GM18870 (cell line): ENCODE results near the gene MLXIPL.
"Not testable (repeated sequence)": the region's sequence is repeated elsewhere in the genome, so short reads cannot be mapped to it uniquely, and the experiment has no call there.

Source experiments
- ATAC-seq: cut with Tn5 transposase; IDR thresholded peaks from one replicate; pipeline ENCODE4 v1.9.1; 2021; ENCODE audit warnings: moderate library complexity; ENCODE audit not compliant: unreplicated experiment

MLXIPL gene

GRCh38 chr7:73582664-73583202, 41.6 kb downstream of the MLXIPL start:
- no peak for ATAC-seq

GRCh38 chr7:73581006-73581405, 43.3 kb downstream of the MLXIPL start:
- not testable (repeated sequence) for ATAC-seq

GRCh38 chr7:73578342-73579128, 45.8 kb downstream of the MLXIPL start, which contains the start of gene TBL2:
TSS of gene TBL2 (minus strand) at chr7:73578579. CDS start at chr7:73578549, 30 bp downstream.
- ATAC-seq = peak; percentile 79

GRCh38 chr7:73577627-73578341, 46.5 kb downstream of the MLXIPL start:
- ATAC-seq = peak; percentile 5

GRCh38 chr7:73573791-73574190, 50.5 kb downstream of the MLXIPL start:
- ATAC-seq = no peak

GRCh38 chr7:73573276-73573675, 51.0 kb downstream of the MLXIPL start:
- ATAC-seq = no peak

GRCh38 chr7:73572767-73573186, 51.5 kb downstream of the MLXIPL start:
- no peak for ATAC-seq

GRCh38 chr7:73570977-73571376, 53.3 kb downstream of the MLXIPL start:
- ATAC-seq = no peak

GRCh38 chr7:73570521-73570920, 53.8 kb downstream of the MLXIPL start:
- no peak for ATAC-seq

- no peak for ATAC-seq
Measured at GRCh38 chr7:73569042-73569608, 55.2 kb downstream of the MLXIPL start.

GRCh38 chr7:73567846-73568685, 56.3 kb downstream of the MLXIPL start:
- ATAC-seq = no peak

GRCh38 chr7:73567140-73567539, 57.2 kb downstream of the MLXIPL start:
- no peak for ATAC-seq

GRCh38 chr7:73566431-73566830, 57.9 kb downstream of the MLXIPL start:
- not testable (repeated sequence) for ATAC-seq

- ATAC-seq = no peak
Measured at GRCh38 chr7:73565675-73566340, 58.5 kb downstream of the MLXIPL start.

- ATAC-seq = no peak
Measured at GRCh38 chr7:73560109-73560835, 64.0 kb downstream of the MLXIPL start.

- no peak for ATAC-seq
Measured at GRCh38 chr7:73557397-73558257, 66.7 kb downstream of the MLXIPL start, which contains the start of gene BCL7B. TSS of gene BCL7B (minus strand) at chr7:73557690. CDS start at chr7:73557578, 112 bp downstream.

- peak; percentile 61 for ATAC-seq
Measured at GRCh38 chr7:73557108-73557396, 67.3 kb downstream of the MLXIPL start.
